B cell (primary cell): ENCODE data around the gene SERHL2. TPM values are rescaled to one million over a fixed set of nuclear protein-coding genes. Genes with fewer than 3 reads are reported as not detected.
"Not testable (repeated sequence)": the region's sequence is repeated elsewhere in the genome, so short reads cannot be mapped to it uniquely, and the experiment has no call there.

Experiments used
- ATAC-seq: fragments of 200-7000 bp; cut with Tn5 transposase; one replicate; pipeline ENCODE4 v1.10.0; 2021; ENCODE audit warnings: low read depth, mild to moderate bottlenecking, moderate number of reproducible peaks, moderate library complexity
- CTCF ChIA-PET: fragments of 350-600 bp; sonication (Branson Sonifier 250); formaldehyde crosslinking; loops from one replicate; lab custom pipeline; 2021; ENCODE audit warnings: antibody characterized with exemption, inconsistent platforms; lab: Charles Lee
- POLR2A ChIA-PET: fragments of 350-600 bp; sonication (Branson Sonifier 250); formaldehyde crosslinking; loops from one replicate; lab custom pipeline; 2021; ENCODE audit warnings: antibody characterized with exemption; lab: Charles Lee
- DNase-seq: peaks from one replicate; pipeline ENCODE4 v3.0.0; 2013
- H2AFZ ChIP-seq: 2 replicates; pipeline ENCODE4 v1.6.1; 2012; ENCODE audit warnings: mild to moderate bottlenecking, low read depth, low read length; ENCODE audit not compliant: insufficient read depth, poor library complexity, severe bottlenecking
- H3K27ac ChIP-seq, 2 donors: 1 replicate in 1 of 2; 2 replicates in 1 of 2; pipeline ENCODE4 v1.5.1; 2012 to 2013; ENCODE audit warnings: low read length in 2 of 2, mild to moderate bottlenecking in 2 of 2, moderate library complexity in 1 of 2
- H3K27me3 ChIP-seq, 4 experiments: fragments of 200-600 bp in 1 of 4; sonication (generic) in 1 of 4; replicated peaks in 1 of 4; 1 replicate in 2 of 4; 2 replicates in 2 of 4; pipeline versions ENCODE4 v1.6.1 to v1.7.0; 2013 to 2016; ENCODE audit warnings: low read length in 3 of 4, mild to moderate bottlenecking in 2 of 4, mixed read lengths in 1 of 4, moderate library complexity in 1 of 4; ENCODE audit not compliant: insufficient read depth in 4 of 4, control insufficient read depth in 3 of 4; ENCODE audit errors: control extremely low read depth in 1 of 4
- H3K36me3 ChIP-seq, 2 experiments: replicated peaks in 1 of 2; 1 replicate in 1 of 2; 2 replicates in 1 of 2; pipeline versions ENCODE4 v1.6.1 to v1.7.1; 2013; ENCODE audit warnings: low read length in 1 of 2; ENCODE audit not compliant: insufficient read depth in 2 of 2, control insufficient read depth in 1 of 2; ENCODE audit errors: control extremely low read depth in 1 of 2, extremely low read depth in 1 of 2
- H3K4me1 ChIP-seq, 2 donors: fragments of 200-600 bp in 1 of 2; sonication (generic) in 1 of 2; 1 replicate in 1 of 2; 2 replicates in 1 of 2; pipeline versions ENCODE4 v1.5.1 to v1.6.1; 2013 to 2017; ENCODE audit warnings: low read length in 2 of 2; ENCODE audit not compliant: control insufficient read depth in 2 of 2, insufficient read depth in 2 of 2
- H3K4me2 ChIP-seq: replicated peaks from 2 replicates; pipeline ENCODE3; 2012; ENCODE audit warnings: mild to moderate bottlenecking, low read depth, low read length; ENCODE audit not compliant: poor library complexity, severe bottlenecking
- H3K4me3 ChIP-seq, 5 experiments: fragments of 200-600 bp in 1 of 5; sonication (generic) in 1 of 5; 1 replicate in 3 of 5; 2 replicates in 2 of 5; pipeline versions ENCODE4 v1.5.1 to v1.7.0; 2011 to 2016; ENCODE audit warnings: low read length in 4 of 5, mild to moderate bottlenecking in 4 of 5, low read depth in 2 of 5, control low read depth in 1 of 5, moderate library complexity in 1 of 5; ENCODE audit not compliant: insufficient read depth in 1 of 5; ENCODE audit errors: control extremely low read depth in 1 of 5, extremely low read depth in 1 of 5
- H3K79me2 ChIP-seq: fragments of 200-600 bp; sonication (generic); one replicate; pipeline ENCODE4 v1.6.0; 2016; ENCODE audit warnings: low read length; ENCODE audit not compliant: control insufficient read depth, insufficient read depth
- H3K9ac ChIP-seq: fragments of 200-600 bp; sonication (generic); 2 replicates; pipeline ENCODE4 v1.6.1; 2017; ENCODE audit warnings: mild to moderate bottlenecking, low read length, moderate library complexity
- H3K9me3 ChIP-seq, 3 donors: one replicate each; pipeline versions ENCODE4 v1.6.1 to v1.7.1; 2013; ENCODE audit warnings: low read length in 2 of 3; ENCODE audit not compliant: control insufficient read depth in 2 of 3, insufficient read depth in 1 of 3; ENCODE audit errors: control extremely low read depth in 1 of 3
- H4K20me1 ChIP-seq: 2 replicates; pipeline ENCODE4 v1.6.0; 2012; ENCODE audit warnings: mild to moderate bottlenecking, low read length; ENCODE audit not compliant: insufficient read depth, control insufficient read depth, poor library complexity, severe bottlenecking
- H3K27ac Mint-ChIP-seq: one replicate; pipeline ENCODE4 v1.8.0; 2021; ENCODE audit warnings: mixed read lengths
- H3K27me3 Mint-ChIP-seq: one replicate; pipeline ENCODE4 v1.8.0; 2021; ENCODE audit warnings: mixed read lengths
- H3K4me1 Mint-ChIP-seq: one replicate; pipeline ENCODE4 v1.8.0; 2021; ENCODE audit warnings: mixed read lengths
- H3K4me3 Mint-ChIP-seq: one replicate; pipeline ENCODE4 v1.8.0; 2021; ENCODE audit warnings: mixed read lengths
- H3K9me3 Mint-ChIP-seq: one replicate; pipeline ENCODE4 v1.8.0; 2022; ENCODE audit warnings: mixed read lengths; ENCODE audit not compliant: insufficient read depth
- CTCF ChIP-seq: fragments of 200-600 bp; IDR thresholded peaks from one replicate; pipeline ENCODE4 v1.8.0; 2022; ENCODE audit warnings: antibody characterized with exemption, mild to moderate bottlenecking
- EZH2 ChIP-seq: IDR thresholded peaks from 2 replicates; pipeline ENCODE4 v1.6.1; 2012; ENCODE audit warnings: borderline replicate concordance, low read depth, mild to moderate bottlenecking, moderate library complexity, low read length; ENCODE audit not compliant: insufficient read depth, poor library complexity, severe bottlenecking
- WGBS: methylation state at CpG from one replicate; pipeline ENCODE4 v1.1.5; 2013; ENCODE audit warnings: missing lambda C conversion rate; ENCODE audit not compliant: insufficient coverage; 5-methylcytosine and 5-hydroxymethylcytosine counted together
- intact Hi-C: fragments of 100-400 bp; cut with micrococcal nuclease; formaldehyde crosslinking; loops from one replicate; pipeline ENCODE4 v1.10.0; 2022
- polyA plus RNA-seq: library from polyadenylated mRNA; depleted of rRNA; stranded (reverse); fragments of >200 nt; gene quantifications from 2 replicates; pipeline ENCODE4 v1.2.3, GENCODE V29; 2012
- total RNA-seq, 2 donors: library from RNA; stranded (reverse); fragments of 120-200 nt in 1 of 2; gene quantifications; 1 replicate in 1 of 2; 2 replicates in 1 of 2; pipeline versions ENCODE4 v1.2.3 to v1.2.4, GENCODE V29; 2013 to 2022

Gene SERHL2
- total and polyA plus RNA-seq, 2 donors (not counting 1 experiment from before 2014, with no cell fraction given), result 5.5 to 7.3 TPM

GRCh38 chr22:42549331-42550060 is 4.3 kb upstream of the SERHL2 start:
- no peak overlapping the region for H3K9ac ChIP-seq
- ATAC-seq, result no peak
- no peak overlapping the region for H3K4me3 ChIP-seq
- peak; percentile 47 for DNase-seq
- no peaks in the 10 kb centered on the region for H3K27me3 ChIP-seq
- peak overlapping the region; percentile 34 for H3K4me2 ChIP-seq
- H3K36me3 ChIP-seq, result no peaks in the 10 kb centered on the region
- H2AFZ ChIP-seq, result no peak overlapping the region
- ChIA-PET POLR2A (interaction anchor here (0.5 to 3.9 kb wide), 3 partner anchors 12 to 22 kb away, joined by 4 to 20 read pairs (median 8); no protein-coding TSS in a partner anchor), CTCF (interaction anchor here (0.9 to 10.8 kb wide), 4 partner anchors 11 to 484 kb away, joined by 3 to 86 read pairs (median 31); no protein-coding TSS in a partner anchor)
- H3K27me3 Mint-ChIP-seq, result no peaks in the 10 kb centered on the region
- peak overlapping the region; percentile 100 for H3K27ac Mint-ChIP-seq
- WGBS, result 76% methylated on average over 11 of the region's 11 CpGs
- no peaks in the 10 kb centered on the region for H3K79me2 ChIP-seq
- no peak for TF ChIP-seq CTCF
- no peak for TF ChIP-seq EZH2
- H3K9me3 ChIP-seq, result no peaks in the 10 kb centered on the region
- H3K4me1 Mint-ChIP-seq, result peaks cover 46% of the 10 kb centered on the region
- peak overlapping the region; percentile 10 for H3K4me3 Mint-ChIP-seq
- peak overlapping the region in 1 of 2 donors; percentile 11 for H3K27ac ChIP-seq
- H3K4me1 ChIP-seq, result peaks cover 39 to 50% of the 10 kb centered on the region in 2 donors
- no peaks in the 10 kb centered on the region for H3K9me3 Mint-ChIP-seq
- no peaks in the 10 kb centered on the region for H4K20me1 ChIP-seq
- intact Hi-C loops, result loop anchor here (5.0 kb wide), 2 partner anchors 47 to 107 kb away; no protein-coding TSS in a partner anchor

- ChIA-PET CTCF (interaction anchor here (1.0 to 10.8 kb wide), 8 partner anchors 9 to 108 kb away, joined by 3 to 86 read pairs (median 5); no protein-coding TSS in a partner anchor), POLR2A (interaction anchor here (0.6 to 3.9 kb wide), 8 partner anchors 16 to 462 kb away, joined by 3 to 20 read pairs (median 5); partner anchors contain the start of genes NDUFA6 and POLDIP3)
- Mint-ChIP-seq H3K4me1 (peaks cover 46% of the 10 kb centered on the region), H3K27ac (peak overlapping the region; percentile 100), H3K4me3 (peak overlapping the region; percentile 93)
- not testable (repeated sequence) for H3K9me3 ChIP-seq, DNase-seq, H2AFZ ChIP-seq, H3K27me3 ChIP-seq, ATAC-seq, H3K4me2 ChIP-seq, H3K79me2 ChIP-seq, H4K20me1 ChIP-seq, H3K27me3 Mint-ChIP-seq, H3K9me3 Mint-ChIP-seq, H3K36me3 ChIP-seq
- WGBS, result 95% methylated on average over 2 of the region's 6 CpGs
- intact Hi-C loops, result loop anchor here (2.0 to 5.0 kb wide), 4 partner anchors 33 to 110 kb away; partner anchors contain the start of genes POLDIP3 and RRP7A
- peak; percentile 54 for TF ChIP-seq CTCF
- H3K27ac ChIP-seq, result peak overlapping the region; percentile 79 to 87
- H3K4me3 ChIP-seq, result peak overlapping the region in 3 of 5 experiments; percentile 35 to 52 (median 38)
- H3K9ac ChIP-seq, result peak overlapping the region; percentile 32
- H3K4me1 ChIP-seq, result peaks cover 39 to 50% of the 10 kb centered on the region in 2 donors
These were observed 1.5 kb upstream of the SERHL2 start for GRCh38 chr22:42552294-42552647.
